Upper lobe of left lung (tissue), 4 donors: ENCODE results near the gene COL6A2.

Source experiments
- EP300 ChIP-seq, 4 donors: sonication (generic); formaldehyde crosslinking; IDR thresholded peaks; one replicate each; pipeline ENCODE4 v1.5.1; 2017; ENCODE audit warnings: antibody characterized with exemption in 4 of 4, control low read depth in 2 of 4
- POLR2AphosphoS5 ChIP-seq, 2 donors: sonication (generic); formaldehyde crosslinking; IDR thresholded peaks; one replicate each; pipeline ENCODE4 v1.5.1; 2017; ENCODE audit warnings: antibody characterized with exemption in 2 of 2
- TF ChIP-seq, protein P1 (sequence below), 6 experiments: fragments of 450-650 bp in 4 of 6; fragments of 200-600 bp in 2 of 6; sonication (generic) in 2 of 6; IDR thresholded peaks; one replicate each; pipeline ENCODE4 v1.5.1; 2016 to 2019; ENCODE audit warnings: antibody characterized with exemption in 6 of 6

GRCh38 chr21:46157987-46158451, 60.1 kb downstream of the COL6A2 start:
- TF ChIP-seq, protein P1, sequence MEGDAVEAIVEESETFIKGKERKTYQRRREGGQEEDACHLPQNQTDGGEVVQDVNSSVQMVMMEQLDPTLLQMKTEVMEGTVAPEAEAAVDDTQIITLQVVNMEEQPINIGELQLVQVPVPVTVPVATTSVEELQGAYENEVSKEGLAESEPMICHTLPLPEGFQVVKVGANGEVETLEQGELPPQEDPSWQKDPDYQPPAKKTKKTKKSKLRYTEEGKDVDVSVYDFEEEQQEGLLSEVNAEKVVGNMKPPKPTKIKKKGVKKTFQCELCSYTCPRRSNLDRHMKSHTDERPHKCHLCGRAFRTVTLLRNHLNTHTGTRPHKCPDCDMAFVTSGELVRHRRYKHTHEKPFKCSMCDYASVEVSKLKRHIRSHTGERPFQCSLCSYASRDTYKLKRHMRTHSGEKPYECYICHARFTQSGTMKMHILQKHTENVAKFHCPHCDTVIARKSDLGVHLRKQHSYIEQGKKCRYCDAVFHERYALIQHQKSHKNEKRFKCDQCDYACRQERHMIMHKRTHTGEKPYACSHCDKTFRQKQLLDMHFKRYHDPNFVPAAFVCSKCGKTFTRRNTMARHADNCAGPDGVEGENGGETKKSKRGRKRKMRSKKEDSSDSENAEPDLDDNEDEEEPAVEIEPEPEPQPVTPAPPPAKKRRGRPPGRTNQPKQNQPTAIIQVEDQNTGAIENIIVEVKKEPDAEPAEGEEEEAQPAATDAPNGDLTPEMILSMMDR (IDR thresholded peaks at IDR 0.05), result no peak
- TF ChIP-seq EP300 (IDR thresholded peaks at IDR 0.05) (no peak), POLR2AphosphoS5 (IDR thresholded peaks at IDR 0.05) (no peak)
